ENCODE data around the gene CHAC1. TPM values are rescaled to one million over a fixed set of nuclear protein-coding genes. Genes with fewer than 3 reads are reported as not detected.

Gene CHAC1
- polyA plus RNA-seq, 1 donor from 2014 or later: 3.6 TPM

DNA sequence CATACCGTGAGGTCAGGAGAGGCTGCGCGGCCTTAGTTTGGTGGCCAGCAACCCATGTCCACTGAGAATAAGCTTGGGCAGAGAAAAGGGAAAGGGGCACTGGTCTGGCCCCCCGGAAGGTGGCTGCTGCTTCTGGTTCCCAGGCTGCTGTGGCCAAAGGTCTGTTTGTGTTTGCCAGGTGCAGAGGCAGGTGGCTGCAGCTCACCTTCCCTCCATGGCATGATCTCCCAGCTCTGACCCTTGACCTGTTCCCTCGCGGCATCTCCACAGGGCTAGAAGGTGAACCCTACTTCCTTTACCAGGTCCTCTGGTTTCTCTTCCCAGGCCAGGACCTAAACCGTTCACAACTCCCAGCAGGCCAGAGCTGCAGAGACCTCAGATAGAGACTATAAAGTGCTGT is 45.2 kb upstream of the CHAC1 start:
- Histone ChIP-seq H3K36me3 (ENCODE audit: insufficient read depth, low read length) (no peaks in the 10 kb centered on the region), H4K20me1 (ENCODE audit: insufficient read depth) (peaks cover 8% of the 10 kb centered on the region), H3K27ac (ENCODE audit: low read length) (no peak overlapping the region), H3K9me3 (ENCODE audit: low read length) (no peaks in the 10 kb centered on the region), H3K4me2 (ENCODE audit: low read length) (no peak overlapping the region), H3K4me3 (ENCODE audit: low read length) (no peak overlapping the region), H3K27me3 (ENCODE audit: insufficient read depth, low read depth, low read length) (no peaks in the 10 kb centered on the region), H3K9ac (ENCODE audit: low read length) (no peak overlapping the region), H3F3A (ENCODE audit: insufficient read depth, low read length, poor library complexity, severe bottlenecking) (peaks cover 4% of the 10 kb centered on the region), H2AFZ (ENCODE audit: low read depth, low read length) (no peak overlapping the region), H3K79me2 (replicated peaks; ENCODE audit: insufficient read depth, low read length) (no peaks in the 10 kb centered on the region), H3K9me2 (ENCODE audit: insufficient read depth, low read length) (no peaks in the 10 kb centered on the region)
- TF ChIP-seq RAD21 (conservative IDR thresholded peaks at IDR 0.05) (no peak), SMC3 (conservative IDR thresholded peaks at IDR 0.05; ENCODE audit: poor library complexity) (no peak), EP300 (conservative IDR thresholded peaks at IDR 0.05; ENCODE audit: poor library complexity, severe bottlenecking) (no peak), EZH2 (IDR thresholded peaks at IDR 0.05; ENCODE audit: borderline replicate concordance, insufficient read depth, low read length, poor library complexity, severe bottlenecking) (no peak), MXI1 (conservative IDR thresholded peaks at IDR 0.05; ENCODE audit: poor library complexity, severe bottlenecking) (no peak)

DNA sequence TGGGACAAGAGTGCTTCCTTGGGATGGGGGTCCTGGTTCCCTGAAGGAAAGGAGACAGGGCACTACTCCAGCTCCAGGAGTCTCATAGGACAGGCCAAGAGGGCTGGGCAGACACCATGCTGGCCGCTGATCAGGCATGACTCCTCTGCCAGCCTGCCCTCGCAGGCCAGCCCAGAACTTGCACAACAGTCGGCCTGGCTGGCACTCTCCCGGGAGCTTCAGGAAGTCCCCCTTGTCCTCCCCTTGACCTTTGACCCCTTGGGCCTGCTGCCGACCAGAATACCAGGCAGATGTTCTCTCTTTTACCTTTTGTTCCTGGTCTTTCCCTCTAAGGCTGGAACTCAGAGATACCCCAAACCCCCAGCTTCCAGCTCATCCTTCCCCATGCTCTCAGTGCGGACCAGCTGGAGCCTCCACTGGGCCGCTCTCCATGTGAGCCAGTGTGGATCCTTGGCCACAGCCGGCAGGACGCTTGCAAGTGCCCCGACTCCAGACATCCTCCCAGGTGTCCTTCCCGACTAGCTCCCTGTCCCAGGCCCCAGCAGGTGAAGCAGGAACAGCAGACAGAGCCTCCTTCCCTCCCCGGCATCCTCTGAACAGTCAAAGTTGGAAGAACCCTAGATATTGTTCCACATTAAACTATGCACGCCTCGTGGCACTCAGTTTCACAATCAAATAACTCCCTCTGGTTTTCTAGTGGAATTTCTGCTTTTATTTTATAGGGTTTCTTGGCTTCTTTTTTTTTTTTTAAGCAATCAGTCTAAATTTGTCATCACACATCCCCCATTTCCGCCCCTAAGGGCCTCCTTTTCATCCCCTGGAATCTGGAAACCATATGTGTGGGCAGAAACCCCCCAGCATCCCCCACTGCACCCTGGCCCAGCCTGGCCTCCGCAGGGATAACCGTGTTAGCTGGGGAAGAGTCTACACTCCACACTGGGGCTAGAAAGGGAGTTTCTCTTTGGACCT is 43.3 kb upstream of the CHAC1 start:
- no peak overlapping the region for H3K4me3 ChIP-seq (ENCODE audit: low read length)
- H3K9me3 ChIP-seq (ENCODE audit: low read length): no peaks in the 10 kb centered on the region
- TF ChIP-seq MXI1 (conservative IDR thresholded peaks at IDR 0.05; ENCODE audit: poor library complexity, severe bottlenecking) (no peak), POLR2AphosphoS5 (IDR thresholded peaks at IDR 0.05) (no peak), EZH2 (IDR thresholded peaks at IDR 0.05; ENCODE audit: borderline replicate concordance, insufficient read depth, low read length, poor library complexity, severe bottlenecking) (no peak), TAF1 (IDR thresholded peaks at IDR 0.05; ENCODE audit: low read depth) (no peak), EP300 (conservative IDR thresholded peaks at IDR 0.05; ENCODE audit: poor library complexity, severe bottlenecking) (no peak)
- TF ChIP-seq, protein P1, sequence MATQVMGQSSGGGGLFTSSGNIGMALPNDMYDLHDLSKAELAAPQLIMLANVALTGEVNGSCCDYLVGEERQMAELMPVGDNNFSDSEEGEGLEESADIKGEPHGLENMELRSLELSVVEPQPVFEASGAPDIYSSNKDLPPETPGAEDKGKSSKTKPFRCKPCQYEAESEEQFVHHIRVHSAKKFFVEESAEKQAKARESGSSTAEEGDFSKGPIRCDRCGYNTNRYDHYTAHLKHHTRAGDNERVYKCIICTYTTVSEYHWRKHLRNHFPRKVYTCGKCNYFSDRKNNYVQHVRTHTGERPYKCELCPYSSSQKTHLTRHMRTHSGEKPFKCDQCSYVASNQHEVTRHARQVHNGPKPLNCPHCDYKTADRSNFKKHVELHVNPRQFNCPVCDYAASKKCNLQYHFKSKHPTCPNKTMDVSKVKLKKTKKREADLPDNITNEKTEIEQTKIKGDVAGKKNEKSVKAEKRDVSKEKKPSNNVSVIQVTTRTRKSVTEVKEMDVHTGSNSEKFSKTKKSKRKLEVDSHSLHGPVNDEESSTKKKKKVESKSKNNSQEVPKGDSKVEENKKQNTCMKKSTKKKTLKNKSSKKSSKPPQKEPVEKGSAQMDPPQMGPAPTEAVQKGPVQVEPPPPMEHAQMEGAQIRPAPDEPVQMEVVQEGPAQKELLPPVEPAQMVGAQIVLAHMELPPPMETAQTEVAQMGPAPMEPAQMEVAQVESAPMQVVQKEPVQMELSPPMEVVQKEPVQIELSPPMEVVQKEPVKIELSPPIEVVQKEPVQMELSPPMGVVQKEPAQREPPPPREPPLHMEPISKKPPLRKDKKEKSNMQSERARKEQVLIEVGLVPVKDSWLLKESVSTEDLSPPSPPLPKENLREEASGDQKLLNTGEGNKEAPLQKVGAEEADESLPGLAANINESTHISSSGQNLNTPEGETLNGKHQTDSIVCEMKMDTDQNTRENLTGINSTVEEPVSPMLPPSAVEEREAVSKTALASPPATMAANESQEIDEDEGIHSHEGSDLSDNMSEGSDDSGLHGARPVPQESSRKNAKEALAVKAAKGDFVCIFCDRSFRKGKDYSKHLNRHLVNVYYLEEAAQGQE (IDR thresholded peaks at IDR 0.05; ENCODE audit: borderline replicate concordance): no peak
- TF ChIP-seq, protein P2, sequence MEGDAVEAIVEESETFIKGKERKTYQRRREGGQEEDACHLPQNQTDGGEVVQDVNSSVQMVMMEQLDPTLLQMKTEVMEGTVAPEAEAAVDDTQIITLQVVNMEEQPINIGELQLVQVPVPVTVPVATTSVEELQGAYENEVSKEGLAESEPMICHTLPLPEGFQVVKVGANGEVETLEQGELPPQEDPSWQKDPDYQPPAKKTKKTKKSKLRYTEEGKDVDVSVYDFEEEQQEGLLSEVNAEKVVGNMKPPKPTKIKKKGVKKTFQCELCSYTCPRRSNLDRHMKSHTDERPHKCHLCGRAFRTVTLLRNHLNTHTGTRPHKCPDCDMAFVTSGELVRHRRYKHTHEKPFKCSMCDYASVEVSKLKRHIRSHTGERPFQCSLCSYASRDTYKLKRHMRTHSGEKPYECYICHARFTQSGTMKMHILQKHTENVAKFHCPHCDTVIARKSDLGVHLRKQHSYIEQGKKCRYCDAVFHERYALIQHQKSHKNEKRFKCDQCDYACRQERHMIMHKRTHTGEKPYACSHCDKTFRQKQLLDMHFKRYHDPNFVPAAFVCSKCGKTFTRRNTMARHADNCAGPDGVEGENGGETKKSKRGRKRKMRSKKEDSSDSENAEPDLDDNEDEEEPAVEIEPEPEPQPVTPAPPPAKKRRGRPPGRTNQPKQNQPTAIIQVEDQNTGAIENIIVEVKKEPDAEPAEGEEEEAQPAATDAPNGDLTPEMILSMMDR (IDR thresholded peaks at IDR 0.05; ENCODE audit: poor library complexity, severe bottlenecking): no peak
- H3K9ac ChIP-seq (ENCODE audit: low read length): no peak overlapping the region
- H3K4me2 ChIP-seq (ENCODE audit: low read length): no peak overlapping the region
- no peaks in the 10 kb centered on the region for H3F3A ChIP-seq (ENCODE audit: insufficient read depth, low read length, poor library complexity, severe bottlenecking)
- no peaks in the 10 kb centered on the region for H4K20me1 ChIP-seq (ENCODE audit: insufficient read depth)
- no peak overlapping the region for H2AFZ ChIP-seq (ENCODE audit: low read depth, low read length)
- H3K9me2 ChIP-seq (ENCODE audit: insufficient read depth, low read length): no peaks in the 10 kb centered on the region
- H3K27me3 ChIP-seq (ENCODE audit: insufficient read depth, low read depth, low read length): no peaks in the 10 kb centered on the region
- H3K27ac ChIP-seq (ENCODE audit: low read length): no peak overlapping the region
- no peaks in the 10 kb centered on the region for H3K79me2 ChIP-seq (replicated peaks; ENCODE audit: insufficient read depth, low read length)
- H3K36me3 ChIP-seq (ENCODE audit: insufficient read depth, low read length): no peaks in the 10 kb centered on the region

Measured in neural cell (in vitro differentiated cells).